Measurements from ENCODE around the gene BLTP3A. TPM values are rescaled to one million over a fixed set of nuclear protein-coding genes. Genes with fewer than 3 reads are reported as not detected.

The BLTP3A gene
- total RNA-seq, 2 donors from 2014 or later = 10.5 to 16.3 TPM

DNA sequence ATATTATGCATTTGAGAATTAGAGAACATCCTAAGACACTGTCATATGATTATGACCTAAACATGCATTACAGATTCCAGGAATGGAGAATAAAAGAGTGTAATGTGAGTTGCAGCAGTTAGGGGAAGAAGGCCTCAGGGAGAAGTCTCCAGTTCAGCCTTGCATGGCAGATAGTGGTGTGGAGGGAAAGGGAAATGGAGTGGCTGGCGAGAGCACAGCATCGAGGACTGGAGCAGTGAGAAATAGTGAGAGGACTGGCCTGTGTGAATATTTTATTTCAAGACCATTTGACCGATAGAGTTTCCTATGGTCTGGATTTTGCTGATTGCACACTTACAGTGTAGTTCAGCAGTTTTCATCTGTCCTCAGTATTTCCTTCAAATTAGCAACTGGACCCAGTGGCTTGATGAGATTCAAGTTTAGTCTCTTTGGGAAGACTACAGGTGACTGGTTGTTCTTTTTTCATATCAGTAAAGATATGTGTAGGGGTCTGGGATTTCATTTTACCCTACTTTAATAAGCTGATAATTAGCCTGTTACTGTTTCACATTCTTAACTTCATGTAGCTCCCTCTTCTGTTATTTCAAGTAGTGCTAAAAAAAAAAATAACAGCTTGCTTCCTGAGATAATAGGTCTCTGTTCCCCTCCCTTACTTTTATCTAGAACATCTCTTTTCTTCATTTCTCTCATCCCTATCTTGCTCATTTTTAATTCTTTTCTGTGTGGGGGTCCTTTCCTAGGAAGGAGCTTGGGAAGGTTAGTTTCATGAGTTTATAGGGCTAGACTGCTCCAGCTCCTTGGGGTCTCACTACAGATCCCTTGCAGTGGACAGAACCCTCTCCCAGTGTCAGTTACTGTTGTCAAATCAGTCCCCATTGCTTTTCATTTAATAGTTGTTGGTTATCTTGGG is 27.9 kb downstream of the BLTP3A start:
- peak overlapping the region; percentile 86 for H3K27ac Mint-ChIP-seq
- H3K4me3 Mint-ChIP-seq = peak overlapping the region; percentile 49
- peaks cover 12% of the 10 kb centered on the region for H3K4me1 Mint-ChIP-seq
- no peaks in the 10 kb centered on the region for H3K27me3 Mint-ChIP-seq
- DNase-seq (no peak), ATAC-seq (no peak)
- no peaks in the 10 kb centered on the region for H3K36me3 Mint-ChIP-seq (ENCODE audit: low read depth)
- no peaks in the 10 kb centered on the region for H3K9me3 ChIP-seq (ENCODE audit: control insufficient read depth, low read length, poor library complexity, severe bottlenecking)

DNA sequence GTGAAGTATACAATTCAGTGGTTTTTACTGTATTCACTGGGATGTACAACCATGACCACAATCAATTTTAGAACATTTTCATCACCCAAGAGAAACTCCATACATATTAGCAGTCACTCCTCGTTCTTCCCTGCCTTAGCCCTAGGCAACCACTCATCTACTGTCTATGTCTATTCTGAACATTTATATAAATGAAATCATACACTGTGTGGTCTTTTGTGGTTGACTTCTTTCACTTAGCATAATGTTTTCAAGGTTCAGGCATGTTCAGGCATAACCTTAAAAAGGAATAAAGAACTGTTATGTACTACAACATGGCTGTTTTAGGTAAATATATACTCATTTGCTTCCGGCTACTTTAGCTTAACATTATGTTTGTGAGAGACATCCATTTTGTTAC is 37.3 kb downstream of the BLTP3A start:
- ATAC-seq = no peak
- H3K27me3 Mint-ChIP-seq = no peaks in the 10 kb centered on the region
- no peaks in the 10 kb centered on the region for H3K9me3 ChIP-seq (ENCODE audit: control insufficient read depth, low read length, poor library complexity, severe bottlenecking)
- peaks cover 6% of the 10 kb centered on the region for H3K36me3 Mint-ChIP-seq (ENCODE audit: low read depth)
- H3K4me3 Mint-ChIP-seq = no peak overlapping the region
- H3K4me1 Mint-ChIP-seq = peaks cover 2% of the 10 kb centered on the region
- H3K27ac Mint-ChIP-seq = no peak overlapping the region
- DNase-seq = no peak

DNA sequence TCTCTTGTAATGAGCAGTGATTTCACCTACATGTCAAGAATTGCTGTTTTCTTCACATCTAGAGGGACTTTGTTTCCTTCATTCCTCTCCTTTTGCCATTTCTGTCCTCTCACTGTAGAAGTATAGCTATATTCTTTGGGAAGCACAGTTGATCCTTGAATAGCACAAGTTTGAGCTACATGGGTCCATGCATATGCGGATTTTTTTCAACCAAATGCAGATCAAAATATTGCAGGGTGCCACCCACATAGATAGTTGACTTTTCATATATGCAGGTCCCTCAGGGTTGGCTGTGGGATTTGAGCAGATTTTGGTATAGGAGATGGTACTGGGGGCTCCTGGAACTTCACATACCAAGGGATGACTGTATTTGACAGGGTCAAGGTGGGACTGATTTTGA is 41.1 kb downstream of the BLTP3A start:
- H3K9me3 ChIP-seq (ENCODE audit: control insufficient read depth, low read length, poor library complexity, severe bottlenecking) = no peaks in the 10 kb centered on the region
- H3K4me1 Mint-ChIP-seq = peaks cover 2% of the 10 kb centered on the region
- ATAC-seq (no peak), DNase-seq (no peak)
- peak overlapping the region; percentile 47 for H3K27ac Mint-ChIP-seq
- peaks cover 3% of the 10 kb centered on the region for H3K36me3 Mint-ChIP-seq (ENCODE audit: low read depth)
- H3K4me3 Mint-ChIP-seq = no peak overlapping the region
- H3K27me3 Mint-ChIP-seq = no peaks in the 10 kb centered on the region

DNA sequence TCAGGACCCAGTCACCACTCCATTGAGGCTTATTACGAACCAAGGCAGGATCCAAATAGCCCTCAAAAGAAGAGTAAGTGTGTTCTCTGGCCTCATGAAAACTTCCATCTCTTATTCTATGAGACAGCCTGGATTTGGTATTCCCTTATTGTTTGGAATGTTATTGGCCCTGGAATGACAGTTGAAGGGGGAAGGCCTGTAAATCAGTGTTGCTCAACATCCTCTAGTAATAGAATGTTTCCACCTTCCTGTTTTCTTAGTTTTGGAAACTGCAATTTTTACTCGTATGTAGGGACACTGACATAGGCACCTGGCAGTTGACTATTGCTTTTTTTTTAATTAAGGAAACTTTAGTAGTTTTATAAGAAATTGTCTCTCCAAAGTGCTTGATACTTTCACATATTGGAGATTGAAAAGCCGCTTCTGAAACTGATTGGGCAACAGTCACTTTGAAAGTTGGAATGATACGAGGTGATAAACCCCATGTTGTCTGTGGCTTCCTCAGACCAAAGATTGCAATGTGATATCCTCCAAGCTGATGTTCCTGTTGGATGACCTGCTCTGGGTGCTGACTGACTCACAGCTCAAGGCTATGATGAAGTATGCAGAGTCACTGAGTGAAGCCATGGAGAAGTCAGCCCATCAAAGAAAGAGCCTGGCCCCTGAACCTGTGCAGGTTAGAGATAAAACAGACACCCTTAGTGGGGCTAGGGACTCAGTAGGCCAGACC is 43.1 kb downstream of the BLTP3A start:
- no peaks in the 10 kb centered on the region for H3K9me3 ChIP-seq (ENCODE audit: control insufficient read depth, low read length, poor library complexity, severe bottlenecking)
- no peak overlapping the region for H3K4me3 Mint-ChIP-seq
- no peak for DNase-seq
- peaks cover 13% of the 10 kb centered on the region for H3K4me1 Mint-ChIP-seq
- H3K27me3 Mint-ChIP-seq = no peaks in the 10 kb centered on the region
- H3K36me3 Mint-ChIP-seq (ENCODE audit: low read depth) = no peaks in the 10 kb centered on the region
- ATAC-seq = no peak
- H3K27ac Mint-ChIP-seq = no peak overlapping the region

DNA sequence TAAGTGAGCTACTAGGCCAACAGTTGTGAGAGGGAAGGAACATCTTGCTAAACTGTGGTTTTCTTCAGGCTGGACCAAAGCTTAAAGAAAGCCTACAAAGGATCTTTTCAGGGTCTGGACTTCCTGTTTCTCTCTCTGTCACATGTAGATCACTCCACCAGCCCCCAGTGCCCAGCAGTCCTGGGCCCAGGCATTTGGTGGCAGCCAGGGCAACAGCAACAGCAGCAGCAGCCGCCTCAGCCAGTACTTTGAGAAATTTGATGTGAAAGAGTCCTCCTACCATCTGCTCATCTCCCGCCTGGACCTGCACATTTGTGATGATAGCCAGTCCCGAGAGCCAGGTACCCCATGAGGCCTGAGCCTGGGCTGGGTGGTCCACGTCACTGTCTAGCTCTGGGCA is 44.1 kb downstream of the BLTP3A start:
- no peak for ATAC-seq
- no peaks in the 10 kb centered on the region for H3K27me3 Mint-ChIP-seq
- H3K9me3 ChIP-seq (ENCODE audit: control insufficient read depth, low read length, poor library complexity, severe bottlenecking) = no peaks in the 10 kb centered on the region
- H3K4me3 Mint-ChIP-seq = no peak overlapping the region
- H3K4me1 Mint-ChIP-seq = peaks cover 13% of the 10 kb centered on the region
- DNase-seq = no peak
- H3K27ac Mint-ChIP-seq = no peak overlapping the region
- H3K36me3 Mint-ChIP-seq (ENCODE audit: low read depth) = no peaks in the 10 kb centered on the region

DNA sequence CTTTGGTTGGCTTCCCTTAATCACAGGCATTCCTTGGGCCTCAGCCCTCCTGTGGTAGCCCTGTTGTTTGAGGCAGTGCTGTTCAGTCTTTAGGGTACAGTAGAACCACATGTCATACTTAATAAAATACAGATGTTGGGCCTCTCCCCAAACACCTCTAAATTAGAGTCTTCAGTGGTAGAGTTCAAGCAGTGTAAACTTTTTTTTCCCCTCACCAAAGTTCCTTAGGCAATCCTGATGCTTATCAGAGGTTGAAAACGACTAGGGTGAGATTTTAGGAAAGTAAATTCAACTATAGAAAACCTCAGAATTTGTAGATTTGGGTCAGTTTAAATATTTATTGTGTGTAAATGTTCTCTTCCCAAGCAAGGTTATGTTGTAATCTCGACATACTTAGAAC is 44.6 kb downstream of the BLTP3A start:
- ATAC-seq (no peak), DNase-seq (no peak)
- Mint-ChIP-seq H3K27me3 (no peaks in the 10 kb centered on the region), H3K36me3 (ENCODE audit: low read depth) (no peaks in the 10 kb centered on the region), H3K4me3 (no peak overlapping the region), H3K27ac (peak overlapping the region; percentile 57), H3K4me1 (peaks cover 14% of the 10 kb centered on the region)
- no peaks in the 10 kb centered on the region for H3K9me3 ChIP-seq (ENCODE audit: control insufficient read depth, low read length, poor library complexity, severe bottlenecking)

DNA sequence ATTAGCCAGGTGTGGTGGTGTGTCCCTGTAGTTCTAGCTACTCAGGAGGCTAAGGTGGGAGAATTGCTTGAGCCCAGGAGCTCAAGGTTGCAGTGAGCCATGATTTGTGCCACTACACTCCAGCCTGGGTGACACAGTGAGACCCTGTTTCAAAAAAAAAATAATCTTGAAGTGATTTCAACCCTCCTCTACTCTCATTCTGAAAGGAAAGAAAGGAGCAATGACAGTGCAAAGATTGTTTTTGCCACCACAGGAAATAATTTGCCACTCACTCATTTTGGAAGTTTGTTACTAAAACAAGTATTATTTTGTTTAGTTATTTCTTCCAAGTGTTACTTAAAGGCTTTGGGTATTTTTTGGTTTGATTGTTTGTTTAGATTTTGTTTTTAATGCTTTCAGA is 45.6 kb downstream of the BLTP3A start:
- peaks cover 15% of the 10 kb centered on the region for H3K4me1 Mint-ChIP-seq
- DNase-seq (no peak), ATAC-seq (no peak)
- no peaks in the 10 kb centered on the region for H3K36me3 Mint-ChIP-seq (ENCODE audit: low read depth)
- no peaks in the 10 kb centered on the region for H3K27me3 Mint-ChIP-seq
- H3K27ac Mint-ChIP-seq = peak overlapping the region; percentile 57
- no peak overlapping the region for H3K4me3 Mint-ChIP-seq
- H3K9me3 ChIP-seq (ENCODE audit: control insufficient read depth, low read length, poor library complexity, severe bottlenecking) = no peaks in the 10 kb centered on the region

DNA sequence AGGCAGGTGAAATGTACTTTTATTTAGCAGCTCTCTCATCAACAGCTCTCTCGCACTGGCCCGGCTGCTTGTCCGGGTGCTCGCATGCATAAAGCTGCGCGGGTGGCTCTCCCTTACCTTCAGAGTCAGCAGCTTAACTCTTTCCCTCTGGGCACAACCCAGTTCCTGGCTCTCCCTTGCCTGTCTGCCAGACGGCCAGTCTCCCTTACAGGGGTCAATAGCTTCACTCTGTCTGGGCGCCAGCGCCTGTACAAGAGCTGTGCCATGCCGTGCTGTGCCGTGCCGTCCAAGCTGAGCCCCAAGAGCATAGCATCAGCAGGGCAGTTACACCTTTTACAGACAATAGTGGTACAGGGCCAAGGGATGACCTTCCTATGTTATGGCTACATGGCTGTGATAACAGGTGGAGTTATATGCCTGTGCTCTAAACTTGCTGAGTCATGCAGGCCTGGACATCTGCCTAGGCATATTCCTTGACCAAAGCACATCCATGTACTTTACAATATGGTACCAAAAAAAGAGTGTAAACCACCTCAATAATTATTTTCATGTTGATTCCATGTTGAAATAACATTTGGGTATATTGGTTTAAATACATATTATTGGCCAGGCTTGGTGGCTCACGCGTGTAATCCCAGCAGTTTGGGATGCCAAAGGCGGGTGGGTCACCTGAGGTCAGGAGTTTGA is 47.9 kb downstream of the BLTP3A start:
- no peak for DNase-seq

More for the DNA sequence above, 47.9 kb downstream of the BLTP3A start:
- H3K27ac Mint-ChIP-seq = no peak overlapping the region
- no peaks in the 10 kb centered on the region for H3K36me3 Mint-ChIP-seq (ENCODE audit: low read depth)
- no peak for ATAC-seq
- no peak overlapping the region for H3K4me3 Mint-ChIP-seq
- H3K4me1 Mint-ChIP-seq = peaks cover 13% of the 10 kb centered on the region
- no peaks in the 10 kb centered on the region for H3K9me3 ChIP-seq (ENCODE audit: control insufficient read depth, low read length, poor library complexity, severe bottlenecking)
- no peaks in the 10 kb centered on the region for H3K27me3 Mint-ChIP-seq

Other genes starting within 250 kb of the BLTP3A start
- gene SPDEF, start 235.8 kb upstream of the BLTP3A start, total RNA-seq = under 1 TPM; 0.23 to 0.35 TPM
- gene ILRUN, start 95.3 kb upstream of the BLTP3A start, total RNA-seq = 10 to 100 TPM; 55.9 to 64.4 TPM
- gene SNRPC, start 34.6 kb upstream of the BLTP3A start, total RNA-seq = 10 to 100 TPM; 44.2 to 52.1 TPM
- gene TAF11, start 96.0 kb downstream of the BLTP3A start, total RNA-seq = 10 to 100 TPM; 30.1 to 36.3 TPM
- 10 to 100 TPM in 1 of 2 donors, 1 to 10 TPM in 1; 9.6 to 10.0 TPM for gene ANKS1A, start 97.2 kb downstream of the BLTP3A start, total RNA-seq

All from T-helper 17 cell (primary cell).